ENCODE data around the gene DAD1. TPM values are rescaled to one million over a fixed set of nuclear protein-coding genes. Genes with fewer than 3 reads are reported as not detected.

The DAD1 gene
- polyA plus RNA-seq, 1 donor from 2014 or later: 420 TPM

- H3K36me3 Mint-ChIP-seq: peaks cover 12% of the 10 kb centered on the region
- H3K27me3 Mint-ChIP-seq: no peaks in the 10 kb centered on the region
- H3K9me3 Mint-ChIP-seq: no peaks in the 10 kb centered on the region
- peak overlapping the region in 1 of 3 donors; percentile 47 for H3K27ac Mint-ChIP-seq
- H3K4me1 Mint-ChIP-seq: peaks cover 33 to 54% (median 49%) of the 10 kb centered on the region in 3 donors
- H3K4me3 Mint-ChIP-seq: peak overlapping the region in 3 of 4 donors; percentile 7 to 73 (median 52)
Measured at GRCh38 chr14:22536853-22537338, 52.1 kb downstream of the DAD1 start.

GRCh38 chr14:22535916-22536315 lies 53.1 kb downstream of the DAD1 start:
- H3K4me3 Mint-ChIP-seq: no peak overlapping the region
- H3K27ac Mint-ChIP-seq: peak overlapping the region in 1 of 3 donors; percentile 44
- H3K36me3 Mint-ChIP-seq: peaks cover 15% of the 10 kb centered on the region
- peaks cover 42 to 64% (median 58%) of the 10 kb centered on the region in 3 donors for H3K4me1 Mint-ChIP-seq
- no peaks in the 10 kb centered on the region for H3K27me3 Mint-ChIP-seq
- no peaks in the 10 kb centered on the region for H3K9me3 Mint-ChIP-seq

DNA sequence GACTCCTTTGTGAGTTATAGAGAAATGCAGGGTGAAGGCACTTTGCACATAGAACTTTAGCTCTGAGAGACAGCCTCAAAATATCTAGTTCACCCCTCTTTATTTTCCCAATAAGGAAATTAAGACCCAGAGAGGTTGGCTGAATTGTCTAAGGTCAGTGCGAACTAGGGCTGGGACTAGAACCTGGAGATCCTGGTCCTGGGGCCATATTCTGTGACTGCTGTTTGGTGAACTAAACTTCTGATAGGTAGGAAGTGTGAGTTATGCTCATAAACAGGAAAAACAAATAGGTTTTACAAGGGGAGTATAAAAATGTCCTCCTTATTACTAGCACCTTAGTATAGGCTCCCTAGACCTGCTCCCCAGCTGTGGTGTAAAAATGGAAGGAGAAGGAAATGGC lies 53.9 kb downstream of the DAD1 start:
- Mint-ChIP-seq H3K27me3 (no peaks in the 10 kb centered on the region), H3K27ac (peak overlapping the region in 1 of 3 donors; percentile 16), H3K4me1 (peaks cover 46 to 67% (median 59%) of the 10 kb centered on the region in 3 donors), H3K9me3 (no peaks in the 10 kb centered on the region), H3K36me3 (peaks cover 9% of the 10 kb centered on the region), H3K4me3 (peak overlapping the region in 1 of 4 donors; percentile 6)

DNA sequence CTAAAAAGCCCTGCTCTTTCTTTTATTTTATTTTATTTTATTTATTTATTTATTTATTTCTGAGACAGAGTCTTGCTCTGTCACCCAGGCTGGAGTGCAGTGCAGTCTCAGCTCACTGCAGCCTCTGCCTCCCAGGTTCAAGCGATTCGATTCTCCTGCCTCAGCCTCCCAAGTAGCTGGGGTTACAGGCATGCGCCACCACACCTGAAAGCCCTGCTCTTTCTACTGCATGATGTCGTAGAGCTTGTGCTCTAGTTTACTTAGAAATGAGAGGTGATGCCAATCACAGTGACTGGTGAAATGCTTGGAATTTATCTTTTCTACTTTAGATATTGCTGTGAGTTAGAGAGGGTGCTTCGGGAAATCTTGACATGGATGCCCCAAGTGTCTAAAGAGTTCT lies 54.5 kb downstream of the DAD1 start:
- Mint-ChIP-seq H3K4me1 (peaks cover 49 to 72% (median 61%) of the 10 kb centered on the region in 3 donors), H3K27me3 (no peaks in the 10 kb centered on the region), H3K9me3 (no peaks in the 10 kb centered on the region), H3K4me3 (peak overlapping the region in 1 of 4 donors; percentile 79), H3K27ac (no peak overlapping the region), H3K36me3 (peaks cover 9% of the 10 kb centered on the region)

GRCh38 chr14:22533739-22534359 lies 55.2 kb downstream of the DAD1 start:
- Mint-ChIP-seq H3K4me1 (peaks cover 49 to 72% (median 60%) of the 10 kb centered on the region in 3 donors), H3K36me3 (peaks cover 4% of the 10 kb centered on the region), H3K27ac (peak overlapping the region in 1 of 3 donors; percentile 8), H3K9me3 (no peaks in the 10 kb centered on the region), H3K4me3 (peak overlapping the region in 3 of 4 donors; percentile 4 to 88 (median 39)), H3K27me3 (no peaks in the 10 kb centered on the region)

DNA sequence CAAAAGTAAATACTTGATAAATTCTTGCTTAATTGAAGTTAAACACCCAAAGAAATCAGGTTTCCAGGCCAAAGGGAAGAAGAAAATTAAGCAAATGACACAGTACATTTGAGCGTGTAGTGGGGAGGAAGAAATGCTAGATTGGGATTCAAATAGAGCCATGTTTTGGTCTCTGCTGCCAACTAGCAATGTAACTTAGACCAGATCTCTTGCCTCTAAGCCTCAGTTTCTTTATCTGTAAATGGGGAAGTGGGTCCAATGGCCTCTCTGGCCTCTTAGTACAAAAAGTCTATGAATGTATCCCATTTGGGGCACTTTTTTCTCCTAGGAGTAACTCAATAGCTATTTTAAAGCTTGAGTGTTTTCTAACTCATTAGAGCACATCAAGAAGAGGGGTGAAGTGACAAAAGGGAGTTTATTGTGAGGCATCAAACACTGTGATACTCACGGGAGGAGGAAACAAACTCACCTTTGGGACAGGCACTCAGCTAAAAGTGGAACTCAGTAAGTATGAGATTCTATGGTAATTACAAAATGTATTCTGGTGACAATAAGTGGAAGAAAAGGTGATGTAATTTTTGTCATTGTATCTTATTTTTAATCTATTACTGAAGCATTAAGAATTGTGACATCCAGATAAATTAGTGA lies 55.8 kb downstream of the DAD1 start:
- Mint-ChIP-seq H3K36me3 (peaks cover 3% of the 10 kb centered on the region), H3K27me3 (no peaks in the 10 kb centered on the region), H3K27ac (peak overlapping the region; percentile 71 to 91 (median 81)), H3K4me1 (peaks cover 56 to 73% (median 65%) of the 10 kb centered on the region in 3 donors), H3K9me3 (no peaks in the 10 kb centered on the region), H3K4me3 (peak overlapping the region; percentile 60 to 88 (median 70))

GRCh38 chr14:22532345-22533056 lies 56.5 kb downstream of the DAD1 start:
- Mint-ChIP-seq H3K4me3 (peak overlapping the region; percentile 60 to 88 (median 70)), H3K9me3 (no peaks in the 10 kb centered on the region), H3K4me1 (peaks cover 57 to 73% (median 67%) of the 10 kb centered on the region in 3 donors), H3K27me3 (no peaks in the 10 kb centered on the region), H3K27ac (peak overlapping the region; percentile 71 to 91 (median 87)), H3K36me3 (peaks cover 3% of the 10 kb centered on the region)

GRCh38 chr14:22531451-22532344 lies 57.3 kb downstream of the DAD1 start:
- peak overlapping the region; percentile 71 to 91 (median 87) for H3K27ac Mint-ChIP-seq
- peaks cover 3% of the 10 kb centered on the region for H3K36me3 Mint-ChIP-seq
- no peaks in the 10 kb centered on the region for H3K9me3 Mint-ChIP-seq
- H3K27me3 Mint-ChIP-seq: no peaks in the 10 kb centered on the region
- H3K4me3 Mint-ChIP-seq: peak overlapping the region; percentile 61 to 88 (median 82)
- peaks cover 63 to 73% (median 69%) of the 10 kb centered on the region in 3 donors for H3K4me1 Mint-ChIP-seq

GRCh38 chr14:22530127-22530526 lies 58.9 kb downstream of the DAD1 start:
- Mint-ChIP-seq H3K4me1 (peaks cover 66 to 74% (median 68%) of the 10 kb centered on the region in 3 donors), H3K9me3 (no peaks in the 10 kb centered on the region), H3K27ac (peak overlapping the region; percentile 60 to 82 (median 71)), H3K4me3 (peak overlapping the region in 3 of 4 donors; percentile 14 to 69 (median 20)), H3K27me3 (no peaks in the 10 kb centered on the region), H3K36me3 (peaks cover 3% of the 10 kb centered on the region)

DNA sequence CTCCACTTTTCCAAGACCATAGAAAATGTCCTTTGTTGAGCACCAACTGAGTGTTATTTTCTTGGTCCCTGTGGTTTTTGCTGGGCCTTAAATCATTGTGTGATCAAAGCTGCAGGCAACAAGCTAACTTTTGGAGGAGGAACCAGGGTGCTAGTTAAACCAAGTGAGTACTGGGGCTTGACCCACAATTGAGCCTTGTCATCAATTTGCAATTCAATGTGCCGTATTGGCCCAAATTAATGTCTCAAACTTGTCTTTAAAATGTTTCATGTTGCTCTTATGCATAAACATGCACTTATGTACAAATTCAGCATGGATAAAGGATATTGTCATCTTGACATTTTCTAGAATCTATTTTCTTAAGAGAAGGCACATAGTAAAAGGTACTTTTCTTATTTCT lies 62.3 kb downstream of the DAD1 start:
- Mint-ChIP-seq H3K9me3 (no peaks in the 10 kb centered on the region), H3K4me3 (peak overlapping the region in 3 of 4 donors; percentile 51 to 86 (median 61)), H3K27ac (peak overlapping the region; percentile 33 to 82 (median 67)), H3K36me3 (peaks cover 2% of the 10 kb centered on the region), H3K27me3 (no peaks in the 10 kb centered on the region), H3K4me1 (peaks cover 63 to 78% (median 73%) of the 10 kb centered on the region in 3 donors)

DNA sequence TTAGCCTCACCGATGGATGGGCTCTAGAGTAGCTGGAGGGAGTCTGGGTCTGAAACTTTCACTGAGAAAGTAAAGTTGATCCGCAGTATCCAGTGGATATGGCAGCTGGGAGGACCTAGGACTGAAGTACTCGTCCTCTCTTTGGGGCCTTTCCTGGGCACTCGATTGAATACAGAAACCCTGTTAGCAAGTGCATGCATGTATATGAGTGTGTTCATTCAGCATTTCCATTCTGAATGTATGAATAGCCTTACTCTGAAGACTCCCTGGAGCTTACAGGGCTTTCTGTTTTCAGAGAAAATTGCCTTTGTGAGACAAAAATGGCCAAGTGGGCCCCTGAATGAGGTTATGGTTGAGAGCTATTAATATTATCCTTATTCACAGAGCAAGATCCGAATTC lies 62.8 kb downstream of the DAD1 start:
- peak overlapping the region; percentile 47 to 86 (median 54) for H3K4me3 Mint-ChIP-seq
- no peaks in the 10 kb centered on the region for H3K27me3 Mint-ChIP-seq
- H3K4me1 Mint-ChIP-seq: peaks cover 62 to 78% (median 73%) of the 10 kb centered on the region in 3 donors
- H3K27ac Mint-ChIP-seq: peak overlapping the region in 2 of 3 donors; percentile 77 to 82
- H3K9me3 Mint-ChIP-seq: no peaks in the 10 kb centered on the region
- H3K36me3 Mint-ChIP-seq: no peaks in the 10 kb centered on the region

- H3K36me3 Mint-ChIP-seq: no peaks in the 10 kb centered on the region
- no peaks in the 10 kb centered on the region for H3K27me3 Mint-ChIP-seq
- peak overlapping the region in 3 of 4 donors; percentile 15 to 82 (median 81) for H3K4me3 Mint-ChIP-seq
- peak overlapping the region; percentile 36 to 96 (median 82) for H3K27ac Mint-ChIP-seq
- H3K9me3 Mint-ChIP-seq: no peaks in the 10 kb centered on the region
- peaks cover 65 to 82% (median 78%) of the 10 kb centered on the region in 3 donors for H3K4me1 Mint-ChIP-seq
Measured at GRCh38 chr14:22524784-22525161, 64.3 kb downstream of the DAD1 start.

DNA sequence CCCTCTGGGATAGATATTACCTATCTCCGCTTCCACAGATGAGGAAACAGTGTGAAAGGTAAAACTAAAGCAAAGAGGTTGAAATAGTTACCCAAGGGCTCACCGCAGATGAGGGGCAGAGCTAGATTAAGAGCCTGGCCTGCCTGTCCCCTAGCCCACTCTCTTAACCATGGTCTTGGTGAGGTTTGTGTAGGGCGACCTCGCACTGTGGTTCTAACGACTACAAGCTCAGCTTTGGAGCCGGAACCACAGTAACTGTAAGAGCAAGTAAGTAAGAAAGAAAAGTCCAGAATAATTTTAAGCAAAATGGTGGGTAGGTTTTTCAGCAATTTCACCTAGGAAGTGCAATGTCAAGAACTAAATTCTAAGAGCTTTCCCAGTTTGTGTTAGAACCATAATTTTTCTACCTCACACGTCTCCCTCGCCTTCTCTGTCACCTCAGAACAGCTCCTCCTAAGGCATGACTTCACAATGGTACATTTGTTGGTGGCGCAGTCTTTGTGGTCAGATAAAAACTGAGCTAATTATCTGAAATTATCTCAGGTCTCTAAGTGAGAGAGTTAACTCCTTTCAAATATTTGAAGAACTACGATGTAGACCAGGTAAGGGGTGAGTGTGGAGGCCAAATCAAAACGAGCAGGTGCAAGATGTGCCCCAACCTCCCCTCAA lies 64.8 kb downstream of the DAD1 start:
- Mint-ChIP-seq H3K9me3 (no peaks in the 10 kb centered on the region), H3K4me1 (peaks cover 63 to 84% (median 81%) of the 10 kb centered on the region in 3 donors), H3K27me3 (peaks cover 1% of the 10 kb centered on the region), H3K4me3 (peak overlapping the region; percentile 15 to 81 (median 28)), H3K36me3 (no peaks in the 10 kb centered on the region), H3K27ac (peak overlapping the region; percentile 74 to 96 (median 82))
